GM19023 (cell line): Measurements from ENCODE around the gene AP2A2.
"Not testable (repeated sequence)": the region's sequence is repeated elsewhere in the genome, so short reads cannot be mapped to it uniquely, and the experiment has no call there.

ENCODE experiments used
- ATAC-seq: cut with Tn5 transposase; IDR thresholded peaks from one replicate; pipeline ENCODE4 v1.9.1; 2021; ENCODE audit warnings: mild to moderate bottlenecking, moderate library complexity; ENCODE audit not compliant: unreplicated experiment

Gene AP2A2

GRCh38 chr11:1012291-1012690 is 86.6 kb downstream of the AP2A2 start:
- ATAC-seq, result no peak

GRCh38 chr11:1012740-1013630 is 87.3 kb downstream of the AP2A2 start:
- ATAC-seq, result no peak

- no peak for ATAC-seq
Observed at GRCh38 chr11:1013631-1013935, 87.9 kb downstream of the AP2A2 start.

- ATAC-seq, result no peak
Observed at GRCh38 chr11:1014276-1014675, 88.6 kb downstream of the AP2A2 start.

GRCh38 chr11:1015064-1015463 is 89.4 kb downstream of the AP2A2 start:
- ATAC-seq, result no peak

GRCh38 chr11:1015826-1016545 is 90.3 kb downstream of the AP2A2 start:
- no peak for ATAC-seq

GRCh38 chr11:1016610-1017126 is 91.0 kb downstream of the AP2A2 start:
- ATAC-seq, result not testable (repeated sequence)

- no peak for ATAC-seq
Observed at GRCh38 chr11:1017269-1018005, 91.8 kb downstream of the AP2A2 start.

- ATAC-seq, result no peak
Observed at GRCh38 chr11:1018091-1018490, 92.4 kb downstream of the AP2A2 start.

- ATAC-seq, result no peak
Observed at GRCh38 chr11:1019321-1019910, 93.7 kb downstream of the AP2A2 start.

GRCh38 chr11:1020211-1020905 is 94.7 kb downstream of the AP2A2 start:
- no peak for ATAC-seq

- ATAC-seq, result no peak
Observed at GRCh38 chr11:1022411-1022810, 96.7 kb downstream of the AP2A2 start.

GRCh38 chr11:1022908-1023810 is 97.5 kb downstream of the AP2A2 start:
- no peak for ATAC-seq

- no peak for ATAC-seq
Observed at GRCh38 chr11:1023811-1024596, 98.3 kb downstream of the AP2A2 start.

GRCh38 chr11:1024597-1025409 is 99.1 kb downstream of the AP2A2 start:
- ATAC-seq, result no peak

- no peak for ATAC-seq
Observed at GRCh38 chr11:1025410-1026162, 99.9 kb downstream of the AP2A2 start.

GRCh38 chr11:1026163-1026450 is 100.4 kb downstream of the AP2A2 start:
- ATAC-seq, result no peak
